NB4 (cell line): ENCODE measurements around the gene LIMS1.

ENCODE experiments used
- DNase-seq: peaks from one replicate; pipeline ENCODE4 v3.0.0; 2010; ENCODE audit warnings: low read depth
- H3K4me3 ChIP-seq: one replicate; pipeline ENCODE4 v1.5.1; 2011; ENCODE audit warnings: mild to moderate bottlenecking, low read depth, low read length, moderate library complexity
- CTCF ChIP-seq: IDR thresholded peaks from one replicate; pipeline ENCODE4 v1.5.1; 2012; ENCODE audit warnings: low read depth, low read length
- MAX ChIP-seq: IDR thresholded peaks from 2 replicates; pipeline ENCODE4 v1.6.1; 2011; ENCODE audit warnings: low read depth, low read length
- MYC ChIP-seq: IDR thresholded peaks from 2 replicates; pipeline ENCODE4 v1.6.1; 2011; ENCODE audit warnings: low read depth, low read length
- POLR2A ChIP-seq: IDR thresholded peaks from 2 replicates; pipeline ENCODE4 v1.6.1; 2011; ENCODE audit warnings: mild to moderate bottlenecking; ENCODE audit not compliant: insufficient read length; ENCODE audit errors: extremely low read depth

Gene LIMS1

GRCh38 chr2:108574332-108574731 is 40.1 kb downstream of the LIMS1 start:
- DNase-seq = no peak
- no peak overlapping the region for H3K4me3 ChIP-seq
- no peak for TF ChIP-seq MAX
- no peak for TF ChIP-seq POLR2A
- TF ChIP-seq MYC = no peak
- TF ChIP-seq CTCF = no peak

- DNase-seq = no peak
- no peak overlapping the region for H3K4me3 ChIP-seq
- no peak for TF ChIP-seq POLR2A
- TF ChIP-seq CTCF = no peak
- no peak for TF ChIP-seq MYC
- TF ChIP-seq MAX = no peak
Measured at GRCh38 chr2:108575132-108575966, 41.1 kb downstream of the LIMS1 start.

GRCh38 chr2:108577099-108577498 is 42.8 kb downstream of the LIMS1 start:
- TF ChIP-seq MYC (no peak), CTCF (no peak), POLR2A (no peak), MAX (no peak)
- H3K4me3 ChIP-seq = no peak overlapping the region
- no peak for DNase-seq

GRCh38 chr2:108579623-108580022 is 45.4 kb downstream of the LIMS1 start:
- no peak for TF ChIP-seq POLR2A
- TF ChIP-seq MAX = no peak
- TF ChIP-seq MYC = no peak
- no peak for TF ChIP-seq CTCF
- no peak for DNase-seq
- H3K4me3 ChIP-seq = no peak overlapping the region

- no peak for DNase-seq
- no peak overlapping the region for H3K4me3 ChIP-seq
- TF ChIP-seq POLR2A (no peak), MAX (no peak), CTCF (no peak), MYC (no peak)
Measured at GRCh38 chr2:108580050-108580449, 45.8 kb downstream of the LIMS1 start.
